WI38 (cell line): ENCODE data around the gene TAF11L8.
"Not testable (repeated sequence)": the region's sequence is repeated elsewhere in the genome, so short reads cannot be mapped to it uniquely, and the experiment has no call there.

Source experiments
- H3K4me3 ChIP-seq: 2 replicates; pipeline ENCODE4 v1.5.1; 2011; ENCODE audit warnings: low read depth, mild to moderate bottlenecking, control low read depth, low read length
- CTCF ChIP-seq: IDR thresholded peaks from 2 replicates; pipeline ENCODE4 v1.5.1; 2012; ENCODE audit warnings: low read depth, mild to moderate bottlenecking, control low read depth, low read length

The TAF11L8 gene

GRCh38 chr5:17590860-17591259 lies at the start of gene TAF11L8:
Gene TAF11L8 (minus strand): TSS chr5:17590960.
- H3K4me3 ChIP-seq, result not testable (repeated sequence)

DNA sequence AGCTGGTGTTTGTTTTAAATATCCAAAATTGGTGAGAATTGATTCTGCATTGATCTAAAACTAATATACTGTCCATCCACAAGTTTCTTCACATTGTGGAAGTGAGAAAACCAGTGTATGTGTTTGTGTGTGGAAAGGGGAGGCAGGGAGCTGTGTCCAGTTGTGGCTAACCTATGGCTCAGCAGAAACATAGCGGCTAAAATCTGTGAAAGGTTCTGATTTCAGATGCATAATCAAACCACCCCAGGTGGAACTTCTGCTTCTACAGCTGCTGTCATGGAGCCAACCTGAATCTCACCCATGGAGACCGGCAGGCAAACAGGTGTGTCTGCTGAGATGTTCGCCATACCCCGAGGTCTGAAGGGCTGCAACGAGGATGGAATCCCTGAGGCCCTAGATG lies 43.4 kb upstream of the TAF11L8 start, which contains the start of gene TAF11L14:
TSS of gene TAF11L14 (plus strand) at position 301 of the 400 bp plus-strand sequence.
- no peak for TF ChIP-seq CTCF

GRCh38 chr5:17631788-17632187 lies 41.0 kb upstream of the TAF11L8 start, which contains the start of gene TAF11L13:
Gene TAF11L13 (plus strand): TSS chr5:17632088.
- H3K4me3 ChIP-seq, result not testable (repeated sequence)

More for the DNA sequence above, 43.4 kb upstream of the TAF11L8 start, which contains the start of gene TAF11L14:
- H3K4me3 ChIP-seq, result no peak within 1 kb of the TSS

GRCh38 chr5:17625686-17626085 lies 34.9 kb upstream of the TAF11L8 start:
- TF ChIP-seq CTCF, result no peak
- no peak overlapping the region for H3K4me3 ChIP-seq

DNA sequence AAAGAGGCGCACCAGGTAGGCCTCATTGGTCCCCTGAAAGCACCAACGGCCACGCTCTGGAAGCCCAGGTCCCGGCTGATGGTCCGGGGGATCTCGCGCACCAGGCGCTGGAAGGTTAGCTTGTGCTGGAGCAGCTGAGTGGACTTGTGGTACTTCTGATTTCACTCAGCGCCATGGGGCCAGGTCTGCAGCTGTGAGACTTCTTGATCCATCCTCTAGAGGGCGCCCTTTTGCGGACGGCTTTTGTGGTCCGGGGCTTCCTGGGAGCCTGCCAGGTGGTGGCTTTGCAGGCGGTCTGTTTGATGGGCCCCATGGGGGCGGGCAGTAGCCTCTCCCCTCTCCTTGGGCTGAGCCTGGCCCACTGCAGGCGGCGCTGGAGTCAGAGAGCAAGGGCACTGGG lies 29.9 kb upstream of the TAF11L8 start:
- TF ChIP-seq CTCF, result no peak

GRCh38 chr5:17619354-17619753 lies 28.6 kb upstream of the TAF11L8 start:
- TF ChIP-seq CTCF, result no peak
- H3K4me3 ChIP-seq, result no peak overlapping the region

More for the DNA sequence above, 29.9 kb upstream of the TAF11L8 start:
- H3K4me3 ChIP-seq, result no peak overlapping the region

GRCh38 chr5:17614872-17615605 lies 24.3 kb upstream of the TAF11L8 start:
- TF ChIP-seq CTCF, result no peak
- no peak overlapping the region for H3K4me3 ChIP-seq

DNA sequence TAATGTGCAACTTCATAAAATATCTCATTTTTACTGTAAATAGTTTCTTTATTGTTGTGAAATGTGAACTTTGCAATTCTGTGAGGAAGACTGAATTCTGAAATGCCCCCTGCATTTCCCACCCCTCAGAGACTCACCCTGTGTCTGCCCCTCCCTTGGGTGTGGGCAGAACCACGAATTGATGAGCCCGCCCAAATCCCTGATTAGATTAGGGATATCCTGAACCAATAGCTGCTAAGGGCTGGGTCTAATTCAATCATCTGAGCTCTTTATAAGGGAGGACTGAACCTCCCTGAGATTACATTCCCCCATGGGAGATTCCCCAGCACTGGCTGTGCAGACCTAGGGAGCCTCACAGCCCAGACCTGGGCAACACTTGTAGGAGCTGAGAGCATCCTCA lies 19.3 kb upstream of the TAF11L8 start, which contains the start of gene TAF11L12:
TSS of gene TAF11L12 (plus strand) at position 301 of the 400 bp plus-strand sequence.
- H3K4me3 ChIP-seq, result not testable (repeated sequence)

GRCh38 chr5:17607461-17607860 lies 16.7 kb upstream of the TAF11L8 start:
- not testable (repeated sequence) for H3K4me3 ChIP-seq
